Lower leg skin (tissue), 4 donors: Measurements from ENCODE around the gene DPYD. TPM values are rescaled to one million over a fixed set of nuclear protein-coding genes. Genes with fewer than 3 reads are reported as not detected.

Experiments used
- DNase-seq, 2 donors: peaks; one replicate each; pipeline ENCODE4 v3.0.0-alpha.2; 2019; ENCODE audit warnings: low spot score in 2 of 2
- H3K4me3 ChIP-seq: fragments of 200-600 bp; sonication (generic); 2 replicates; pipeline ENCODE4 v1.5.1; 2017; ENCODE audit warnings: mild to moderate bottlenecking, low read depth; ENCODE audit not compliant: poor library complexity, severe bottlenecking
- POLR2A ChIP-seq, 2 donors: fragments of 450-650 bp; IDR thresholded peaks; one replicate each; pipeline ENCODE4 v1.6.1; 2016 to 2017; ENCODE audit warnings: antibody characterized with exemption in 2 of 2, mild to moderate bottlenecking in 1 of 2, moderate library complexity in 1 of 2
- WGBS, 2 donors: methylation state at CpG; one replicate each; pipeline ENCODE4 v1.1.5; 2018; 5-methylcytosine and 5-hydroxymethylcytosine counted together
- intact Hi-C: fragments of 100-400 bp; cut with DNase I; formaldehyde crosslinking; loops from one replicate; pipeline ENCODE4 v1.15.0; 2023; ENCODE audit warnings: low total_unique reads
- total RNA-seq, 4 donors: library from RNA; depleted of rRNA; stranded (reverse); fragments of >200 nt; gene quantifications; one replicate each; pipeline ENCODE4 v1.1.0, GENCODE V29; 2016
- TF ChIP-seq, protein P1 (sequence below), 3 donors: fragments of 450-650 bp; IDR thresholded peaks; one replicate each; pipeline ENCODE4 v1.5.1; 2016; ENCODE audit warnings: antibody characterized with exemption in 3 of 3, mild to moderate bottlenecking in 3 of 3, moderate library complexity in 2 of 3

DPYD gene
- total RNA-seq, 4 donors from 2014 or later = 10.6 to 16.1 (median 14.6) TPM

DNA sequence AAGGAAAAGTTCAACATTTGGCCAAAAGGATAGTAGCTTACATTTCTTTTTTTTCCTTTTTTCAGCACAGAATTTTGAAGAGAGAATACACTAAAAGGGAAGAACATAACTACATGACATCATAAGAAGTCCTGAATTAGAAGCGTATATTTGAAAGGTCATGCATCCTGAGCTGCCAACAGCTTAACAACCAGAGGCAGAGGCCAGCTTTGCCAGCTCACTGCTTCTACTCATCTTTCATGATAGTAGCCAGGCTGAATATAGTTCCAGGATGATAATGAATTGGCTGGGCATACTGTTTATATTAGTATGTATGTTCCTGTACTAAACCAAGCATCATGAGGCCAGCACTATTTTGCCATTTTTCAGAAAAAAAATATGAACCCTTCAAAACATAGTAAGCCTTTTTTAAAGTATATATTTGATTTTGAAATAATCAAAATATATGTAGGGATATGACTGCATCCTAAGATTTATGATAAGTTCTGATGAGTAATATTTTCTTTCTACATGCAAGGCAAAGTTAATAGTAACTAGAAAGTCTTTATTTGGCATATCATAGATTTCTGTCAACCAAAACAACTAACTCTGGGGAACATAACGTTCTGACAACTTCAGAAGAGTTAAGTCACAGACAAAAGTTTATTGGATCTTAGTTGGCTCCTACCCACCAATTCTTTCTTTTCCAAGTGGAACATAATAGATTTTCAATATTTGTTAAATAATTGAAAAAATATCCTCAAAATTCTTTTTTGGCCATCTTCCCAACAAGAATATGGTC is 123.2 kb downstream of the DPYD start:
- DNase-seq = no peak
- WGBS, 2 donors = 31 to 35% methylated on average over 2 of the region's 2 CpGs
- TF ChIP-seq, protein P1, sequence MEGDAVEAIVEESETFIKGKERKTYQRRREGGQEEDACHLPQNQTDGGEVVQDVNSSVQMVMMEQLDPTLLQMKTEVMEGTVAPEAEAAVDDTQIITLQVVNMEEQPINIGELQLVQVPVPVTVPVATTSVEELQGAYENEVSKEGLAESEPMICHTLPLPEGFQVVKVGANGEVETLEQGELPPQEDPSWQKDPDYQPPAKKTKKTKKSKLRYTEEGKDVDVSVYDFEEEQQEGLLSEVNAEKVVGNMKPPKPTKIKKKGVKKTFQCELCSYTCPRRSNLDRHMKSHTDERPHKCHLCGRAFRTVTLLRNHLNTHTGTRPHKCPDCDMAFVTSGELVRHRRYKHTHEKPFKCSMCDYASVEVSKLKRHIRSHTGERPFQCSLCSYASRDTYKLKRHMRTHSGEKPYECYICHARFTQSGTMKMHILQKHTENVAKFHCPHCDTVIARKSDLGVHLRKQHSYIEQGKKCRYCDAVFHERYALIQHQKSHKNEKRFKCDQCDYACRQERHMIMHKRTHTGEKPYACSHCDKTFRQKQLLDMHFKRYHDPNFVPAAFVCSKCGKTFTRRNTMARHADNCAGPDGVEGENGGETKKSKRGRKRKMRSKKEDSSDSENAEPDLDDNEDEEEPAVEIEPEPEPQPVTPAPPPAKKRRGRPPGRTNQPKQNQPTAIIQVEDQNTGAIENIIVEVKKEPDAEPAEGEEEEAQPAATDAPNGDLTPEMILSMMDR (IDR thresholded peaks at IDR 0.05) = no peak
- no peak for TF ChIP-seq POLR2A (IDR thresholded peaks at IDR 0.05)
- H3K4me3 ChIP-seq = no peak overlapping the region
- intact Hi-C loops = no loop called here

DNA sequence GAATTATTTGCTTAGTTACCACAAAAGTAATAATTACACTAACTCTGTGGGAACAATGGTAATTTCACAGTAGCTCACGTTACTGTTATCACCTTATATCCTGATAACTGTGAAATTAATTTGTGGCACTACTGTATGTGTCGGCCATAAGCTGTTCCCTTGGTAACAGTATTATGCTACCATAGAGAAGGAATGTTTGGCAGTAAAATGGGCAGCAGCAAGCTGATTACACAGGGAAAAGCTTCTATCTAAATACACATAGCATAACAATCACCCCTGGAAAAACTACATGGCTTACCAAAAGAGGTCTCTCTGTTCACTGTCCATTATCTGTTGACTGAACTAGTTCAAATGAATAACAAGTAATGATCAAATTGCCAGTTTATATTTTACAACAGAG is 124.1 kb downstream of the DPYD start:
- no peak for TF ChIP-seq POLR2A (IDR thresholded peaks at IDR 0.05)
- TF ChIP-seq, protein P1 (IDR thresholded peaks at IDR 0.05) = no peak
- no peak overlapping the region for H3K4me3 ChIP-seq
- 50 to 66% methylated on average over 2 of the region's 2 CpGs for WGBS, 2 donors
- no peak for DNase-seq
- intact Hi-C loops = no loop called here

DNA sequence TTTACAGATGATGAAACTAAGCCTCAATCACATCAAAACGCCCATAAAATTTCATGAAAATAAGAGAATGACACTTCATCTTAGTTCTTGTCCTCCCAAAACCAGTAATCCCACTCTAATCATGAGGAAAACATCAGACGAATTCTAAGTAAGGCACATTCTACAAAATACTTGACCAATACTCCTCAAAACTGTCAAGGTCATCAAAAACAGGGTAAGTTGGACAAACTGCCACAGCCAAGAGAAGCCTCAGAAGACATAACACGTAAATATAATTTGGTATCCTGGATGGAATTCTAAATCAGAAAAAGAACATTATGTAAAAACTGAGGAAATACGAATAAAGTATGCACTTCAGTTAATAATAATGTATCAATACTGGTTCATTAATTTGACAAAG is 128.2 kb downstream of the DPYD start:
- 94% methylated on average over 4 of the region's 4 CpGs for WGBS, 2 donors
- no peak for TF ChIP-seq POLR2A (IDR thresholded peaks at IDR 0.05)
- TF ChIP-seq, protein P1 (IDR thresholded peaks at IDR 0.05) = no peak
- intact Hi-C loops = no loop called here
- no peak overlapping the region for H3K4me3 ChIP-seq
- no peak for DNase-seq

DNA sequence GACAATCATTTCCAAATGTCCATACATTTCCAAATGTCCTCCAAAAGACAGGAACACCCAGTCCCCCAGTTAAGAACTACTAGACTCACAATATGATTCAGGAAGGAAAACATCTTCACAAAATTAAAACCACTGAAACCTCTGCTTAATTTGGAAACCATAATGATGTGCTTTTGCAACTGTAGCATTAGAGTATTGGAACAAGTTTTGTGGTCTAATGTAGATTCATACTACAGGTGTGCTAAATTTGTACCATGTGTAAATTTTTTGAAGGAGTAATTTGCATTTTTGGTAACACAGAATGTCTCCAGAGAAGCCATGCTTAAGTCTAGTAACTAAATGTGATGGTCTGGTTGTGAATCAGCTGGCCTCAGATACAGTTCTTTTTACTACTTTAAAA is 129.6 kb downstream of the DPYD start:
- TF ChIP-seq, protein P1 (IDR thresholded peaks at IDR 0.05) = no peak
- no peak for TF ChIP-seq POLR2A (IDR thresholded peaks at IDR 0.05)
- intact Hi-C loops = no loop called here
- H3K4me3 ChIP-seq = no peak overlapping the region
- DNase-seq = no peak

DNA sequence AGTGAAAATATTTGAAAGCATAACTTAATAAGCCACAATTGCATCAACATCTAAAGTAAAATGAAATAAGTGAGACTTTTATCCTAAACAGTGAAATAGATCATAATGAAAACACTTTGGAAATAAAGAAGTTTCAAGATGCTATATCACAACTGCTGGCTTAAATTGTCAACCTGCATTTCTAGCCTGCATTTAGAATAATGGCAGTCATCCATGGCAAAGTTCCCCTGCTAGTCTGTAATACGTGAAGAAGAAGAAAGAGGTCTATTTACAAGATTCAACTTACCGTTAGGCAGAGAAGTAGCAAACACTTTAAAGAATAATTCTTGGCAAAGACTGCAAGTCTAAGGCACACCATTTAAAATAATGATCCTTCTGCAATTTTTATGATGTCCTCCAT is 133.6 kb downstream of the DPYD start:
- TF ChIP-seq, protein P1 (IDR thresholded peaks at IDR 0.05) = no peak
- TF ChIP-seq POLR2A (IDR thresholded peaks at IDR 0.05) = no peak
- intact Hi-C loops = no loop called here
- no peak overlapping the region for H3K4me3 ChIP-seq
- DNase-seq = no peak
- 80 to 81% methylated on average over 2 of the region's 2 CpGs for WGBS, 2 donors

DNA sequence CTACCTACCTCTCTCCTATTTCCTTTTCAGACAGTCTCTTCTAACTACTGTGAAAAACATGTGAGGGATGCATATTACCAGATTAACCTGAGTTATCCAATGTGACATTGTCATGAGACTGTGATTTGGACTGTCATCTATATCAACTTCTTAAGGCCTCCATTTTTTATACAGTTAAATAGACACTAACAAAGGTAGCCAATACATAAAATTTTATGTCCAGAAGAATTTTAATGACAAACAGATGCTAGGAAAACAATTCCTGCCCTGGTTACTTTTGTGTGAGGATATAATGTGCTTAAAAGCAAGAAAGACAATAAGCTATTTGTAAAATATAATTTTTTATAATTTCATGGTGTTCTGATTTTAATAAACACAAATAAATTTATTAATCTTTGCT is 136.2 kb downstream of the DPYD start:
- DNase-seq = no peak
- TF ChIP-seq POLR2A (IDR thresholded peaks at IDR 0.05) = no peak
- TF ChIP-seq, protein P1 (IDR thresholded peaks at IDR 0.05) = no peak
- no peak overlapping the region for H3K4me3 ChIP-seq
- intact Hi-C loops = no loop called here
